Umbilical cord (tissue), 2 donors: ENCODE data around the gene NDUFC1. TPM values are rescaled to one million over a fixed set of nuclear protein-coding genes. Genes with fewer than 3 reads are reported as not detected.
A peak's percentile ranks its signal among the peaks of the same experiment; 100 is the strongest.
"Not testable (repeated sequence)": the region's sequence is repeated elsewhere in the genome, so short reads cannot be mapped to it uniquely, and the experiment has no call there.

Source experiments
- DNase-seq: peaks from one replicate; pipeline ENCODE4 v3.0.0-alpha.2; 2015; ENCODE audit warnings: low spot score
- total RNA-seq: library from RNA; depleted of rRNA; stranded (reverse); fragments of >200 nt; gene quantifications from one replicate; pipeline ENCODE4 v1.2.3, GENCODE V29; 2014; ENCODE audit warnings: low replicate concordance; ENCODE audit not compliant: insufficient read depth

The NDUFC1 gene
- 42.6 TPM for total RNA-seq

DNA sequence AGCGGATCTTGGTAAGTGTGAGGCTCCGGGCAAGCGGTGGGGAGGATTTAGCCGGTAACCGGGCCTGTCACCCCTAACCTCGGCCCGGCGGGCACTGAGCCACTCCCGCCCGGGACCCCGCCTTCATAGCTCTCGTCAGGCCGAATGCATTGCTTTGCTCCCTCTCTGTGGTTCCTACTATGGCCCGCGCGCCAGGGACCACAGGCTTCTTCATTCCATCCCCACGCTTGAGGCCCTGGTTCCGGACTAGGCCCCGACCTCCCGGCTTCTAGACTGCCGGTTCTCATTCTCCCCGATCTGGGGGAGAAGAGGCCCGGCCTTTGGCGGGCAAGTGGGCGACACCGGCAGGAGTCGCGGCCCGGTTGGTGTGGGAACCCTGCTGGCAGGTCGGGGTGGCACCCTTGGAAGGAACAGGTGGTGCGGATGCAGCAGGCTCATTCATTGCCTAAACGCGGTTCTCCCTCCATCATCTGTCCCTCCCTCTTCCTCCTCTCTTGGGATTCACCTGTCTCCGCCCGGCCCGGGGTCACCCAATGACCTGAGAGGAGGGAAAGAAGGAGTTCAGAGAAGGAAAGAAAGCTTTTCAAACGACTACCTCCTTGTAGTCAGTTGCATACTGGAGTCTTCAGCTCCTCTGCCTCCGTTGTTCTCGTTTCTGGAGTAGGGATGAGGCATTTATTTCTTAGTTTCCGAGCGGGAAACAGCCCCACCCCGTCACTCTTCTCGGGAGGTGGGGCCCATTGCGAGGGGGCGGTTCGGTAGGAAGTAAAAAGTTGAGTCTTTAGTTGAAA is at the start of gene NDUFC1:
NDUFC1 (minus strand) TSS at position 657 of the 791 bp plus-strand sequence. CDS start 6,679 bp downstream, outside the sequence.
- DNase-seq: peak; percentile 73

- no peak for DNase-seq
Observed at GRCh38 chr4:139337612-139338011, 35.3 kb upstream of the NDUFC1 start.

GRCh38 chr4:139333046-139333445 is 30.8 kb upstream of the NDUFC1 start:
- no peak for DNase-seq

DNA sequence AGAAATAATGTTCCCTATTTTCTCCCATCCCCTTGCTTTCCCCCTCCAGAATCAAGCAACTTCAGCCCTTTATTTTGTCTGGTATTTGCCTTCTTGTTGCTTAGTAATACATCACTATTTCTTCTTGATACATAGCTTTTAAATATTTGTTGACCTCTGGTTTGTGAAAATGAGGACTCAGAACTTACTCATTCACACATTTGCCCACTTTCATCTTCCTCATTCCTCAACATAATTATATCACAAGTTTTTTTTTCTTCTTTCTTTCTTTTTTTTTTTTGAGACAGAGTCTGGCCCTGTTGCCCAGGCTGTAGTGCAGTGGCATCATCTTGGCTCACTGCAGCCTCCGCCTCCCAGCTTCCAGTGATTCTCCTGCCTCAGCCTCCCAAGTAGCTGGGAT is 28.9 kb upstream of the NDUFC1 start:
- DNase-seq: no peak

DNA sequence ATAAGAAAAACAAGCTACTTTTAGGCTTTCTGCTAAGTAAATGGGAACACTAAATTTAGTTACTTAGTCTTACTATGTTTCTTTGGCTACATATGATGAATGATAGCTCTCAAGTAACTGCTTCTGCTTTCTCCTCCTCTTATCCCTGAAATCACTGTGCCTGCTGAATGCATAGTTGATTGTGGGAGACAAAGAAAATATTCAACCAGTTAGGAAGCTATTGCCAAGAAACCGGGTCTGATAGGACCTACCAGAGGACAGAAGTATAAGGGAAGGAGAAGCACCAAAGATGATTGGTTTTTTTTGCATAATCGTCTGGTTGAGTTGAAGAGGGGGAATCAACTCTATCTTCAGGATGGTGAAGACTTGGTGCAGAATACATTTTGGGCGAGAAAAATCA is 28.0 kb upstream of the NDUFC1 start:
- DNase-seq: no peak

DNA sequence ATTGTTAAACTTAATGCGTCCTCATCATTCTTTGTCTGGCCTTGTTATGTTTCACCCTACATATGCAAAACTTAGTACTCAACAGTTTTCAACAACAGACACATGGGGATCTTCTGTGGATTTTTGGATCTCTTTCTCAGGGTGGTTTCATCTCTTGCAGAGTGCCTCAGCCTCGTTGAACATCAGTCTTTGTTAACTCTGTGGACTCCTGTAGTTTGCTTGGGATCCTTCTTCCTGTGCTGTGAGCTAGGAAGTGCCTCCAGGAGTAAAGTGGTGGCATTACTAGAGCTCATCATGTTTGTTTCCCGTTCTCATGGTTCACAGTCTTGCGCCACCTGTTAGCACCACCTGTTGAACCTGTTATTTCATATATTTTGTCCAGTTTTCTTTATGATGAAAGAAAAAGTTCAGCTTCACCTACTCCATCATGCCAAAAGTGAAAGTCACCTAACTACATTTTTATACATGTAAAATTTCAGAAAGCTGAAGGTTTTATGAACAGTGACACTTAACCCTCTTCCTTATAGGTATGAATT is 27.5 kb upstream of the NDUFC1 start:
- no peak for DNase-seq

GRCh38 chr4:139324620-139325019 is 22.3 kb upstream of the NDUFC1 start:
- no peak for DNase-seq

DNA sequence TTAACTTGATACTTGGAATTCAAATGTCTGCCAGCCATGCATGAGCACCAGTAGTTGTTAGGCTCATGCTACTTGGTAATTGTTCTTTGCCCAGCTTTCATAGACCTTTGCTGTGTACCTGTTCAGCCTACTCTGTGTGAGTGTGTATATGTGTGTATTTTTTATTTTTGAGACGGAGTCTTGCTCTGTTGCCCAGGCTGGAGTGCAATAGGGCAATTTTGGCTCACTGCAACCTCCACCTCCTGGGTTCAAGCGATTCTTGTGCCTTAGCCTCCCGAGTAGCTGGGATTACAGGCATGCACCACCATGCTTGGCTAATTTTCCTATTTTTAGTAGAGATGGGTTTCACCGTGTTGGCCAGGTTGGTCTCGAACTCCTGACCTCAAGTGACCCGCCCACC is 20.3 kb upstream of the NDUFC1 start:
- not testable (repeated sequence) for DNase-seq

DNA sequence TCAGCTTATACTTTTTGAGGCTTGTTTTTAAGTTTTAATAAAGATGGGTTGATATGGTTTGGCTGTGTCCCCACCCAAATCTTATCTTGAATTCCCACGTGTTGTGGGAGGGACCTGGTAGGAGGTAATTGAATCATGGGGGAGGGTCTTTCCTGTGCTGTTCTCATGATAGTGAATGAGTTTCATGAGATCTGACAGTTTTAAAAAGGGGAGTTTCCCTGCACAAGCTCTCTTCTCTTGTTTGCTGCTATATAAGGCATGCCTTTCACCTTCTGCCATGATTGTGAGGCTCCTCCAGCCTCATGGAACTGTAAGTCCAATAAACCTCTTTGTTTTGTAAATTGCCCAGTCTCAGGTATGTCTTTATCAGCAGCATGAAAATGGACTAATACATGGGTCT is 19.8 kb upstream of the NDUFC1 start:
- DNase-seq: not testable (repeated sequence)

DNA sequence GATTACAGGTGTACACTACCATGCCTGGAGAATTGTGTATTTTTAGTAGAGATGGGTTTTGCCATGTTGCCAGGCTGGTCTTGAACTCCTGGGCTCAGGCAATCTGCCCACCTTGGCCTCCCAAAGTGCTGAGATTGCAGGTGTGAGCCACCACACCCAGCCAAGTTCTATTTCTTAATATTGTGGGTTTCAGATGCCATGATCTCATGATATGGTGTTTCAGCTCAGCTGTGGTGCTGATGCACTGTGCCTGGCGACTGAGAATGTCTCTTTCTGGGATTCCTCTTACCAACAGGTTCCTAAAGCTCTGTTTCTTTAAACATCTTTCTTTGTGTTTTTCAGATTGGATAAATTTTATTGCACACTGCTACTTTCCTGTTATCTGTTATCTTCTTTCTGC is 17.3 kb upstream of the NDUFC1 start:
- no peak for DNase-seq

- no peak for DNase-seq
Observed at GRCh38 chr4:139317635-139318034, 15.4 kb upstream of the NDUFC1 start.

DNA sequence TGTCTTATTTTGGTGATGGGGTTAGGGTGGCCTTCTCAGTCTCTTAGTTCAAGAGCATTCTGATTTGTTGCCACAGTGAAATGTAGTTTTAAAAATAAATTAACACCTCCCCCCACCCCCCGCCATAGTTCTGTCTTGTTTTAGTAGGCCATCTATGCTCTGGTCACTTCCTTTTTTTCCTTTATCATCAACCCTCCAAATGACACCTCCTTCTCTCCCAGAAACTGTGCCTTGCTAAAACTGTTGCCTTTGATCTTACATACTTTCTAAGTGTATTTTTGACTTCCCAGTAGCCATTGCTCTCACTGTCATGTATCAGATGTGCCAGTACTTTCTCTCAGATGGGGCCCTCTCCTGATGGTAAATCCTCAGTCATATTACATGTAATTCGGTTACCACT is 14.5 kb upstream of the NDUFC1 start:
- no peak for DNase-seq

GRCh38 chr4:139315221-139315675 is 13.0 kb upstream of the NDUFC1 start:
- no peak for DNase-seq

- DNase-seq: no peak
Observed at GRCh38 chr4:139314047-139314800, 11.9 kb upstream of the NDUFC1 start.

DNA sequence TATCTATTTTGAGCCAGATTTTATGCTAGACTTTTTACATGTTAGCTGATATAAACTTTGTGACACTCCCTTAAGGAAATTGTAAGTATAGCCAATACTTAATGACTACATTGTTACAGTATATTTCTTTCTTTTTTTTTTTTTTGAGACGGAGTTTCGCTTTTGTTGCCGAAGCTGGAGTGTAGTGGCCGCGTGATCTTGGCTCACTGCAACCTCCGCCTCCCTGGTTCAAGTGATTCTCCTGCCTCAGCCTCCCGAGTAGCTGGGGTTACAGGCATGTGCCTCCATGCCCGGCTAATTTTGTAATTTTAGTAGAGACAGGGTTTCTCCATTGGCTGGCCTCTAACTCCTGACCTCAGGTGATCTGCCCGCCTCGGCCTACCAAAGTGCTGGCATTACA is 11.1 kb upstream of the NDUFC1 start:
- not testable (repeated sequence) for DNase-seq

- DNase-seq: no peak
Observed at GRCh38 chr4:139312552-139313332, 10.5 kb upstream of the NDUFC1 start.

GRCh38 chr4:139311909-139312308 is 9.6 kb upstream of the NDUFC1 start:
- no peak for DNase-seq

DNA sequence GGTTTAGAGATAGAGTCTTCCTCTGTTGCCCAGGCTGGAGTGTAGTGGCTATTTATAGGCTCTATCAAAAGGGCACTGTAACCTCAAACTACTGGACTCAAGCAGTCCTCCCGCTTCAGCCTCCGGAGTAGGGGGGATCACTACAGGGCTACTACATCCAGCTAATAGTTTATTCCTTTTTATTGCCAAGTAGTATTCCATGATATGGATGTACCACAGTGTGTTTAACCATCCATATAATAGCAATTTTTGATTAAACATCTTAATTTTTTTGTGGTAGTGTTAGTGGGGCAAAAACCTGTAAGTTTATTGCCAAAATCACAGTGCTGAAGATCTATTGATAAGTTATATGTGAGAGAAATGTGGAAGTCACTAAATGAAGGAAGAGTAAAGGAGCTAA is 2.6 kb upstream of the NDUFC1 start:
- DNase-seq: no peak

DNA sequence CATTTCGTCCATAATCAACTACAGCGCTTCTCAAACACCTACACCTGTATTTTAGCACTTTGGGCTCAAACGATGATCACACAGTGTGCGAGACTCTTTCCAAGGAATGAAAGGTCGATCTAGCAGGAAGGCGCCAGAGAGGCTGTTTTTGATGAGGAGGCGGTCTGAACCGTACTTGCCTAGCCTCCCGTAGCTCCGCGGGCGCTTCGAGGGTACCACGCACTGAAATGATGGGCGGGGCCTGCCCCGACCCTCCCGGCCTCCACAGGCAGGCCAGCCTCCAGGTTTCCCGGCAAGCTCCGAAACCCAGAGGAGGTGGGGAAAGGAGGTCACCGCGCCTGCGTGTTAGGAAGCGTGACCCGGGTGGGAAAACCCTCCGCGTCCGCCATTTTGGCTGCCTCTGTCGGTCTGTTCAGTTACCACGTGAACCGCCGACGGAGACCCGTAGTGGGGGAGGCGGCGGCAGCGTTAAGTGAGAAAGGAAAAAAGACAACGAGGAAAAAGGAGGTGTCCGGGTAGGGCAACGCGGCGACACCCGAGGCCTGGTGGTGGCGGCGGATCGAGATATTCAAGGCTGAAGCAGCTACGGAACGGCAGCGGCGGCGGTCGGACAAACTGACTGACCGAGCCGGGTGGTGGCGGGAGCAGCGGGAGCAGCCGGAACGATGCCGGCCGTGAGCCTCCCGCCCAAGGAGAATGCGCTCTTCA is 1.0 kb downstream of the NDUFC1 start, which contains the start of gene NAA15:
NAA15 (plus strand) TSS at position 393 of the 708 bp plus-strand sequence; CDS start at position 666, 273 bp downstream.
- peak; percentile 99 for DNase-seq

DNA sequence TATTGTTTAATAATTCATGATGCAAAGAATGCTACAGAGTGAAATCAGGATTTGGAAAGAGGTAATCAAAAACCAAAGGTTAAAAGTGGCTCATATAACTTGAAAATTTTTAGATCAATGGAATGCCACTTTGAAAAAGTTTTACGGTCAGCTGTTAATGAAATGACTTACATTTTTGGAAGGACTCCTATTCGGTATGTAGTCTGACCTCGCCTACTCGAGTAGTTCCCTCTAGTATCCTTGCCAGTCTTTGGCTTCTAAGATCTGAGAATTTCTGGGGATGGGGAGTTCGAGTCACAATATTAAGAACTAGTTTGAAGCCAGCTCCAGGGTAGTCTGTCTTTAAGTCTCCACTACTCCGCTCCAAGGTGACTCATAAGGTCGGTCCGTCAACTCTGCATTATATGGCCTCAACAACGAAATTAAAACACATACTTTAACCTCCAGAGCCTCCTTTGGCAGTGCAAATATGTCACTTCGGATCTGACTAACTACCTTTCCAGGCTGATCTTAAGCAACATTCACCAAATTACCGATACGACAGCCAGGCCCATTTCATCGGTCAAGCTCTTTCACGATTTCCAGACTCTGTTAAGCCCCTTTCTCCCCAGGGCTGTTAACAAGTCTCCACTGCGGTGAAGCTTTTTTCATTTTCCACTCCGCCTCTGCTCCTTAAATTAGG is 1.7 kb downstream of the NDUFC1 start:
- DNase-seq: peak; percentile 63
